B cell (primary cell): ENCODE results near the gene PLA2G6. TPM values are rescaled to one million over a fixed set of nuclear protein-coding genes. Genes with fewer than 3 reads are reported as not detected.

Experiments
- ATAC-seq: fragments of 200-7000 bp; cut with Tn5 transposase; one replicate; pipeline ENCODE4 v1.10.0; 2021; ENCODE audit warnings: low read depth, mild to moderate bottlenecking, moderate number of reproducible peaks, moderate library complexity
- CTCF ChIA-PET: fragments of 350-600 bp; sonication (Branson Sonifier 250); formaldehyde crosslinking; loops from one replicate; lab custom pipeline; 2021; ENCODE audit warnings: antibody characterized with exemption, inconsistent platforms; lab: Charles Lee
- POLR2A ChIA-PET: fragments of 350-600 bp; sonication (Branson Sonifier 250); formaldehyde crosslinking; loops from one replicate; lab custom pipeline; 2021; ENCODE audit warnings: antibody characterized with exemption; lab: Charles Lee
- DNase-seq: peaks from one replicate; pipeline ENCODE4 v3.0.0; 2013
- H2AFZ ChIP-seq: 2 replicates; pipeline ENCODE4 v1.6.1; 2012; ENCODE audit warnings: mild to moderate bottlenecking, low read depth, low read length; ENCODE audit not compliant: insufficient read depth, poor library complexity, severe bottlenecking
- H3K27ac ChIP-seq, 2 donors: 1 replicate in 1 of 2; 2 replicates in 1 of 2; pipeline ENCODE4 v1.5.1; 2012 to 2013; ENCODE audit warnings: low read length in 2 of 2, mild to moderate bottlenecking in 2 of 2, moderate library complexity in 1 of 2
- H3K27me3 ChIP-seq, 4 experiments: fragments of 200-600 bp in 1 of 4; sonication (generic) in 1 of 4; replicated peaks in 1 of 4; 1 replicate in 2 of 4; 2 replicates in 2 of 4; pipeline versions ENCODE4 v1.6.1 to v1.7.0; 2013 to 2016; ENCODE audit warnings: low read length in 3 of 4, mild to moderate bottlenecking in 2 of 4, mixed read lengths in 1 of 4, moderate library complexity in 1 of 4; ENCODE audit not compliant: insufficient read depth in 4 of 4, control insufficient read depth in 3 of 4; ENCODE audit errors: control extremely low read depth in 1 of 4
- H3K36me3 ChIP-seq, 2 experiments: replicated peaks in 1 of 2; 1 replicate in 1 of 2; 2 replicates in 1 of 2; pipeline versions ENCODE4 v1.6.1 to v1.7.1; 2013; ENCODE audit warnings: low read length in 1 of 2; ENCODE audit not compliant: insufficient read depth in 2 of 2, control insufficient read depth in 1 of 2; ENCODE audit errors: control extremely low read depth in 1 of 2, extremely low read depth in 1 of 2
- H3K4me1 ChIP-seq, 2 donors: fragments of 200-600 bp in 1 of 2; sonication (generic) in 1 of 2; 1 replicate in 1 of 2; 2 replicates in 1 of 2; pipeline versions ENCODE4 v1.5.1 to v1.6.1; 2013 to 2017; ENCODE audit warnings: low read length in 2 of 2; ENCODE audit not compliant: control insufficient read depth in 2 of 2, insufficient read depth in 2 of 2
- H3K4me2 ChIP-seq: replicated peaks from 2 replicates; pipeline ENCODE3; 2012; ENCODE audit warnings: mild to moderate bottlenecking, low read depth, low read length; ENCODE audit not compliant: poor library complexity, severe bottlenecking
- H3K4me3 ChIP-seq, 5 experiments: fragments of 200-600 bp in 1 of 5; sonication (generic) in 1 of 5; 1 replicate in 3 of 5; 2 replicates in 2 of 5; pipeline versions ENCODE4 v1.5.1 to v1.7.0; 2011 to 2016; ENCODE audit warnings: low read length in 4 of 5, mild to moderate bottlenecking in 4 of 5, low read depth in 2 of 5, control low read depth in 1 of 5, moderate library complexity in 1 of 5; ENCODE audit not compliant: insufficient read depth in 1 of 5; ENCODE audit errors: control extremely low read depth in 1 of 5, extremely low read depth in 1 of 5
- H3K79me2 ChIP-seq: fragments of 200-600 bp; sonication (generic); one replicate; pipeline ENCODE4 v1.6.0; 2016; ENCODE audit warnings: low read length; ENCODE audit not compliant: control insufficient read depth, insufficient read depth
- H3K9ac ChIP-seq: fragments of 200-600 bp; sonication (generic); 2 replicates; pipeline ENCODE4 v1.6.1; 2017; ENCODE audit warnings: mild to moderate bottlenecking, low read length, moderate library complexity
- H3K9me3 ChIP-seq, 3 donors: one replicate each; pipeline versions ENCODE4 v1.6.1 to v1.7.1; 2013; ENCODE audit warnings: low read length in 2 of 3; ENCODE audit not compliant: control insufficient read depth in 2 of 3, insufficient read depth in 1 of 3; ENCODE audit errors: control extremely low read depth in 1 of 3
- H4K20me1 ChIP-seq: 2 replicates; pipeline ENCODE4 v1.6.0; 2012; ENCODE audit warnings: mild to moderate bottlenecking, low read length; ENCODE audit not compliant: insufficient read depth, control insufficient read depth, poor library complexity, severe bottlenecking
- H3K27ac Mint-ChIP-seq: one replicate; pipeline ENCODE4 v1.8.0; 2021; ENCODE audit warnings: mixed read lengths
- H3K27me3 Mint-ChIP-seq: one replicate; pipeline ENCODE4 v1.8.0; 2021; ENCODE audit warnings: mixed read lengths
- H3K4me1 Mint-ChIP-seq: one replicate; pipeline ENCODE4 v1.8.0; 2021; ENCODE audit warnings: mixed read lengths
- H3K4me3 Mint-ChIP-seq: one replicate; pipeline ENCODE4 v1.8.0; 2021; ENCODE audit warnings: mixed read lengths
- H3K9me3 Mint-ChIP-seq: one replicate; pipeline ENCODE4 v1.8.0; 2022; ENCODE audit warnings: mixed read lengths; ENCODE audit not compliant: insufficient read depth
- EZH2 ChIP-seq: IDR thresholded peaks from 2 replicates; pipeline ENCODE4 v1.6.1; 2012; ENCODE audit warnings: borderline replicate concordance, low read depth, mild to moderate bottlenecking, moderate library complexity, low read length; ENCODE audit not compliant: insufficient read depth, poor library complexity, severe bottlenecking
- WGBS: methylation state at CpG from one replicate; pipeline ENCODE4 v1.1.5; 2013; ENCODE audit warnings: missing lambda C conversion rate; ENCODE audit not compliant: insufficient coverage; 5-methylcytosine and 5-hydroxymethylcytosine counted together
- intact Hi-C: fragments of 100-400 bp; cut with micrococcal nuclease; formaldehyde crosslinking; loops from one replicate; pipeline ENCODE4 v1.10.0; 2022
- polyA plus RNA-seq: library from polyadenylated mRNA; depleted of rRNA; stranded (reverse); fragments of >200 nt; gene quantifications from 2 replicates; pipeline ENCODE4 v1.2.3, GENCODE V29; 2012
- total RNA-seq, 2 donors: library from RNA; stranded (reverse); fragments of 120-200 nt in 1 of 2; gene quantifications; 1 replicate in 1 of 2; 2 replicates in 1 of 2; pipeline versions ENCODE4 v1.2.3 to v1.2.4, GENCODE V29; 2013 to 2022
- TF ChIP-seq, protein P1 (sequence below): fragments of 200-600 bp; IDR thresholded peaks from one replicate; pipeline ENCODE4 v1.8.0; 2022; ENCODE audit warnings: antibody characterized with exemption, mild to moderate bottlenecking

The PLA2G6 gene
- total and polyA plus RNA-seq, 2 donors (not counting 1 experiment from before 2014, with no cell fraction given): 125 to 148 TPM

DNA sequence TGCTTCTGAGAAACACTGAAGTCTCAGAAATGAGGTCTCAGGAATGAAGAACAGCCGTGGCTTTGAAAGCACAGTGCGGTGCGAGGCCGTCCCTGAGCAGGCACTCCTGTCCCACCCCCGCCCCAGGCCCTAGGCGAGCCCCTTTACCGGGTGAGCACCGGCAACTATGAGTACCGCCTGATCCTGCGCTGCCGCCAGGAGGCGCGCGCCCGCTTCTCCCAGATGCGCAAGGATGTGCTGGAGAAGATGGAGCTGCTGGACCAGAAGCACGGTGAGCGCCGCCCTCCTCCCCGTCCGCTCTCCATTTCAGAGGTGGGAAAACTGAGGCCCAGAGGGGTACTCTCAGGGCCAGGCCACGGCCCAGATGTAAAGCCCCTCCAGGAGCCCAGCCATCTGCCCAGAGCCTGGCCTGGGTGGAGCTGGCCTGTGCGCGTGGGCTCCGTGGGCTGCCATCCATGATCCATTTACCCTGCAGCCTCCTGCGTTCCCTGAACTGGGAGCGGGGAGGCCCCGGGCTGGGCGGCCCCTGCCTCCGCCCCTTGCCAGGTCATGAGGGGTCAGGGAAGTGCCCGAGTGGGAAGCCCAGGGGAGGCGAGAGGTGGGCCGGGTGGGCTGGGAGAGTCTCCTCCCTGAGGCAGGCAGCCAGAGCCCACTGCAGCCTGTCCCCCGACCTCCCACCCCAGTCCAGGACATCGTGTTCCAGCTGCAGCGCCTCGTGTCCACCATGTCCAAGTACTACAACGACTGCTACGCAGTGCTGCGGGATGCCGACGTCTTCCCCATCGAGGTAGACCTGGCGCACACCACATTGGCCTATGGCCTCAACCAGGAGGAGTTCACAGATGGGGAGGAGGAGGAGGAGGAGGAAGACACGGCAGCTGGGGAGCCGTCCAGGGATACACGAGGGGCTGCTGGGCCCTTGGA, 107.2 kb downstream of the PLA2G6 start:
- ChIA-PET CTCF (no interaction called here), POLR2A (interaction anchor here (0.6 kb wide), 1 partner anchor 10 kb away, joined by 5 read pairs; the partner anchor contains the start of gene SLC16A8)
- no peak for DNase-seq
- Histone ChIP-seq H2AFZ (no peak overlapping the region), H3K9me3 (no peaks in the 10 kb centered on the region), H4K20me1 (no peaks in the 10 kb centered on the region), H3K4me3 (no peak overlapping the region), H3K79me2 (no peaks in the 10 kb centered on the region), H3K36me3 (peaks cover 0 to 38% of the 10 kb centered on the region in 2 experiments), H3K27me3 (no peaks in the 10 kb centered on the region), H3K4me1 (no peaks in the 10 kb centered on the region), H3K4me2 (no peak overlapping the region), H3K27ac (no peak overlapping the region), H3K9ac (no peak overlapping the region)
- H3K4me1 Mint-ChIP-seq: no peaks in the 10 kb centered on the region
- H3K9me3 Mint-ChIP-seq: no peaks in the 10 kb centered on the region
- no peak for ATAC-seq
- TF ChIP-seq, protein P1, sequence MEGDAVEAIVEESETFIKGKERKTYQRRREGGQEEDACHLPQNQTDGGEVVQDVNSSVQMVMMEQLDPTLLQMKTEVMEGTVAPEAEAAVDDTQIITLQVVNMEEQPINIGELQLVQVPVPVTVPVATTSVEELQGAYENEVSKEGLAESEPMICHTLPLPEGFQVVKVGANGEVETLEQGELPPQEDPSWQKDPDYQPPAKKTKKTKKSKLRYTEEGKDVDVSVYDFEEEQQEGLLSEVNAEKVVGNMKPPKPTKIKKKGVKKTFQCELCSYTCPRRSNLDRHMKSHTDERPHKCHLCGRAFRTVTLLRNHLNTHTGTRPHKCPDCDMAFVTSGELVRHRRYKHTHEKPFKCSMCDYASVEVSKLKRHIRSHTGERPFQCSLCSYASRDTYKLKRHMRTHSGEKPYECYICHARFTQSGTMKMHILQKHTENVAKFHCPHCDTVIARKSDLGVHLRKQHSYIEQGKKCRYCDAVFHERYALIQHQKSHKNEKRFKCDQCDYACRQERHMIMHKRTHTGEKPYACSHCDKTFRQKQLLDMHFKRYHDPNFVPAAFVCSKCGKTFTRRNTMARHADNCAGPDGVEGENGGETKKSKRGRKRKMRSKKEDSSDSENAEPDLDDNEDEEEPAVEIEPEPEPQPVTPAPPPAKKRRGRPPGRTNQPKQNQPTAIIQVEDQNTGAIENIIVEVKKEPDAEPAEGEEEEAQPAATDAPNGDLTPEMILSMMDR: no peak
- TF ChIP-seq EZH2: no peak
- intact Hi-C loops: no loop called here
- H3K4me3 Mint-ChIP-seq: no peak overlapping the region
- 97% methylated on average over 45 of the region's 47 CpGs for WGBS
- no peak overlapping the region for H3K27ac Mint-ChIP-seq
- peaks cover under 1% of the 10 kb centered on the region for H3K27me3 Mint-ChIP-seq
